ENCODE data around the gene BEAN1.

The BEAN1 gene, protein sequence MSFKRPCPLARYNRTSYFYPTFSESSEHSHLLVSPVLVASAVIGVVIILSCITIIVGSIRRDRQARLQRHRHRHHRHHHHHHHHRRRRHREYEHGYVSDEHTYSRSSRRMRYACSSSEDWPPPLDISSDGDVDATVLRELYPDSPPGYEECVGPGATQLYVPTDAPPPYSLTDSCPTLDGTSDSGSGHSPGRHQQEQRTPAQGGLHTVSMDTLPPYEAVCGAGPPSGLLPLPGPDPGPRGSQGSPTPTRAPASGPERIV

DNA sequence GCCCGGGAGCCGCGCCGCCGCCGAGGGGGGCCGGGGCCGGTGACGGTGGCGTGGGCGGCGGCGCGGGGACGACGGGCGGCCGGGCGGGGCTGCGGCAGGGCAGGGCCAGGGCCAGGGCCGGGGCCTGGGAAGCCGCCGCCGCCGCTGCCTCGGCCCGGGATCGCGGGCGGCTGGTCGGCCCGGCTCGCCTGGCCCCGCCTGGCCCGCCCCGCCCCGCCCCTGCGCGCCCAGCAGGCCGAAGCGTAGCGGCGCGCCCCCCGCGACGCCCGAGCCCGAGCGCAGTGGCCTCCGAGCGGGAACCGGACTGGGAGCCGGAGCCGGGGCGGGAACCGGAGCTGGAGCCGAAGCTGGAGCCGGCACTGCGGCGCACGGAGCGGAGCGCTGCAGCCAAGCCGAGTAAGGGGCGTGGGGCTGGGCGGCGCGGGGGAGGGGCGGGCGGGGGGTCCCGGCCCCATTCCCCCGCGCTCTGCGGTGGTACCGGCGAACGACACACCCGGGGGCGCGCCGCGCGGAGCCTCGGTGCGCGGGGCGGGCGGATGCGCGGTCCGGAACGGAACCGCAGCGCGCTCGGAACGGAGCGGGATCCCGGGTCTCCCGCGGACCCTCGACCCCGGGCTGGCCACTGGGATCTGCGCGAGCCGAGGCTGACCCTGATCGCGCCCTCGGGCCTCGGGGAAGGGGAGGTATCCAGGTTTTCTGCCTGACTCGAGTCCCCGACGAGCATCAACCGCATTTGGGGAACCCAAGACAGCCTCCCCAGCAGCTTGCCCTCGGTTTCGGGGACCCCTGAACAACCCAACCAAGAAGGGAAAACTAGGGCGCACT, at the start of gene BEAN1:
Gene BEAN1 (plus strand): TSS at position 260 of the 825 bp plus-strand sequence. CDS start 10,382 bp downstream, outside the sequence.
- DNase-seq, result no peak

DNA sequence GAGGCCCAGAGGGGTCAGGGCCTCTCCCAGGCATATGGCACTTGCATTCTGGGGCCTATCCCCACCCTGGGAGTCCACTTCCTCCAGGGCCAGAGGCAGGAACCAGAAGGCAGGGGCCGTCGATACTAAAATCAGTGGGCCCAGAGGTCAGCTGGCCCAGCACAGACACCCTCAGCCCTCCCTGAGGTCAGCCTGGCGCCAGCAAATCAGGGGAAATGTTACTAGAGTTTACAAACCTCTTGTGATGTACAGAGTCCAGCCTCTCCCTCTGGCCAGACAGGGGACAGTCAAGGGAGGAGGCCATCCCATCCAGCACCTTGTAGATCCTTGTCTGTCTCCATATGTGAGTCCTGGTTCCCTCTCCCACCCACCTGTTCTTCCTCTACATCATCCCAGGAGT, 49.8 kb upstream of the BEAN1 start:
- DNase-seq, result no peak

DNA sequence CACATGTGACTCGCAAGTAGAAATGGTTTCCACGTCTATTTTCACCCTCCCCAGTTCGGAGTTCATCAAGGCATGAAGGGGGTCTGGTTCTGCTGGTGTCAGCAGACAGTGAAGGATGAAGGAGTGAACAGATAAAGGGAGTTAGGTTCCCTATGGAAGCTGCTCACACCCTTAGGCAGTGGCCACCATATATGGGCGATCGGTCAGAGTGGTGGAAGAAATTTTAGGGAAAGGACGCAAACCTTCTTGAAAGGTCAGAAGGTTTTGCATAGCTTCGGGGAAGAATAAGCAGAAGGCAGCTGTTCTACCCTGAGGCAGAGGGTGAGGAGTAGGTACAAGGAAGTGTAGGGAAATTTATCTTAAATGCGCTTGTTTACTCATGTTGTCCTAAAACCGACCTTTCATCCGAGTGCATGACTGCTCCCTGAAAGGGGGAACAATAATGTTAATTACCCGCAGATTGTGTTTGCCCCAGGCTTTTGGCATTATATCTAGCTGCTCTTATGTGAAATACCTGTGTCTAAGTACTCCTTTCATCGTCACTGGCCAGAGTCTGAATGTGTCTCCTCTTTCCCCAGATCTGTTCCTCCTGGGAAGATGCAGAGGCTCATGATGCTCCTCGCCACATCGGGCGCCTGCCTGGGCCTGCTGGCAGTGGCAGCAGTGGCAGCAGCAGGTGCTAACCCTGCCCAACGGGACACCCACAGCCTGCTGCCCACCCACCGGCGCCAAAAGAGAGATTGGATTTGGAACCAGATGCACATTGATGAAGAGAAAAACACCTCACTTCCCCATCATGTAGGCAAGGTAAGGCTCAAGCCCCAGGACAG, 48.1 kb upstream of the BEAN1 start:
- DNase-seq, result no peak

DNA sequence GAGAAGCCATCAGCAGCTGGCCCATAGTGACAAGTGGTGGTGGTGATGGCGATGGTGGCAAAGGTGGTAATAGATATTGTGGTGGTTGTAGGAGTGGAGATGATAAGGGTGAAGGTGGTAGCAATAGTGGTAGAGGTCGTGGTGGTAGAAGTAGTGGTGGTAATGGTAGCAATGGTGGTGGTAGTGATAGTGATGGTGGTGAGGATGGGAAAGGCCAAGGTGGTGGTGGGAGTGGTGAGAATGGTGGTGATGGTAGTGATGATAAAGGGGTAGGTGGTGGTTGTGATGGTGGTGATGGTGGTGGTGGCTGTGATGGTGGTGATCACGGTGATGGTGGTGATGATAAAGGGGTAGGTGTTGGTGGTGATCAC, 47.5 kb upstream of the BEAN1 start:
- no peak for DNase-seq

DNA sequence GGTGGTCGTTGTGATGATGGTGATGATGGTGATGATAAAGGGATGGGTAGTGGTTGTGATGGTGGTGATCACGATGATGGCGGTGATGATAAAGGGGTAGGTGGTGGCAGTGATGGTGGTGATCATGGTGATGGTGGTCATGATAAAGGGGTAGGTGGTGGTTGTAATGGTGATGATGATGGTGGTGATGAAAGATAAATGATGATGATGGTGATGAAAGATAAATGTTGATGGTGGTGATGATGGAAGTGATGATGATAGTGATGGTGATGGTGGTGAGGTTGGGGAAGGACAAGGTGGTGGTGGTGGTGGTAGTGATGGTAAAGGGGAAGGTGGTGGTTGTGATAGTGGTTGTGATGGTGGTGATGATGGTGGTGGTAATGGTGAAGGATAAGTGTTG, 46.7 kb upstream of the BEAN1 start:
- DNase-seq, result no peak

DNA sequence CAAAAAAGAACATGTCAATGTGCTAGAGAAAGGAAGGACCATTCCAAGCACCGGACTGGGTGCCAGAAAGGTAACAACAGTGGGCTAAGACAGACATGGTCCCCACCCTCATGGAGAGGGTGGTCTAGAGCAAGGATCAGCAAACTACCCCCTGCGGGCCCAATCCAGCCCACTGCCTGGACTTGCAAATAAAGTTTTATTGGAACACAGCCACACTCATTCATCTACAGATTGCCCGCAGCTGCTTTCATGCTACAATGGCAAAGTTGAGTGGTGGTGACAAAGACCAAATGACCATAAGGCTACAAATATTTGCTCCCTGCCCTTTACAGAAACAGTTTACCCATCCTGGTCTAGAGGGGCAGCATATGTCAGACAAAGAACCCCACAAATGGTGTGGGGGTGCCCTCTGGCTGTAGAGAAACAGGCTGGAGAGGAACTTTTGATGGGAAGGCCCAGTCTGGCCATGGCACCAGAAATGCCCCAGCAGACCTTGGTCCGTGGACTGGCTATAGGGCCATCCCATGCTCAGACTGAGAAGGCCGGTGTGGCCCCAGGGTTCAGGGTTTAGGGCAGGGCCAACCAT, 45.4 kb upstream of the BEAN1 start:
- DNase-seq, result no peak

DNA sequence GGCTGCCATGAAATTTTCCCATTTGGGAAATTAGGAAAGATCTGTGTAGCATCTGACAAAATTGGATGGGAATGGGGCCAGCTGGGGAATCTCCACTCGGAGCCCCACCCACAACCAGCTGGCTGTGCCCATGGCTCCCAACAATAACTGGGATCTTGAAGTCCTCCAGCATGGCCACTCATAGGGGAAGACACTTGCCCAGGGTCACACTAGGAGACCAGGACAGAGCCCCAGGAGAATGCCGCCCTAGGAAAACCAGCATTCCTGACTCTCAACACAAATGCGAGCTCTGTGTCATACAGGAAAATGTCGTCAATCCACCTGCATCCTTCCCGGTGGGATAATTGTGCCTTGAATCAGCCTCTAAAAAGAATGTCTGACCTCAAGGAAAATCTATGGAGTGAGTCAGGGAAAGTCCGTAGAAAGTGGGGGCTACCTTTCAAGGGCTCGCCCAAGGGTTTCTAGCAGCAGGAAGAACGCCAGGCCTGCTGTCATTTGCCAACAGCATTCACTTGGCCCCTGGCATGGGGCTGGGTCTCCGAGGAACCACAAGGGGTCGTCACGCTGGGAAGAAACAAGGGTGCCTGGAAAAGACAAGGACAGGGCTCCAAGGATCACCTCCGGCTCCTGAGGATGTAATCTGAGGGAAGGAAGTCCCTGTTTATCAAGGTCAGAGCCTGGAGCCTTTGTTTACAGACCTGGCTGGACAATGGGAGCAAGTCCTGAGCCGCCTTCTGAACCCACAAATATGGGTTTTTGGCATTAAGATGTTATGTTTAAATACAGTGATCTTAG, 44.7 kb upstream of the BEAN1 start:
- DNase-seq, result peak; percentile 39

DNA sequence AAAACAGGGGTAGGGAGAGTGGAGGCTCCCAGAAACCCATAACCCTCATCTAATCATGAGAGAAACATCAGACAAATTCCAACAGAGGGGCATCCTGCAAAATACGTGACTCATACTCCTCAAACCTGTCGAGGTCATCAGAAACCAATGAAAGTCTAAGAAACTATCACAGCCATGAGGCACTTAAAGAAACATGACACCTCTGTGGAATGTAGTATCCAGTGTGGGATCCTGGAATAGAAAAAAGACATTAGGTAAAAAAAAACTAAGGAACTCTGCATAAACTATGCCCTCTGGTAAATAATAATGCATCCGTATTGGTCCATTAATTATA, 44.2 kb upstream of the BEAN1 start:
- peak; percentile 61 for DNase-seq

DNA sequence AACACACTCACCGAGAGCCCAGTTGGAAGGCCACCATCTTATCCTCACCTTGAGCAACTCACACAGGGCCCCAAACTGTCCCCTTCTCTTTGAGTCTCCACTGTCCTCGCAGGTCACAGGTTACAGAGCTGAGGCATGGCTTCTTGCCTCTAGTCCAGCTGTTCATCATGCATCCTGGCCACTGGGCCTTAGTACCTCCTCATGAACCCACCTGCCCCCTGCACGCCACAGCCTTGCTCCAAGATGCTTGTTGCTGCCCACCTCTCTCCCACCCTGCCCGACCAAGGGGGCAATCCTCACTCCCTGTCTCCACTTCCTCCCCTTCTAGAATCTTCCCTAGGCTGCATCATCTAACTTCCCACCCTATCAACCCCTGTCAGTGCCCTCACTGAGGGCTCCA, 43.5 kb upstream of the BEAN1 start:
- DNase-seq, result no peak

DNA sequence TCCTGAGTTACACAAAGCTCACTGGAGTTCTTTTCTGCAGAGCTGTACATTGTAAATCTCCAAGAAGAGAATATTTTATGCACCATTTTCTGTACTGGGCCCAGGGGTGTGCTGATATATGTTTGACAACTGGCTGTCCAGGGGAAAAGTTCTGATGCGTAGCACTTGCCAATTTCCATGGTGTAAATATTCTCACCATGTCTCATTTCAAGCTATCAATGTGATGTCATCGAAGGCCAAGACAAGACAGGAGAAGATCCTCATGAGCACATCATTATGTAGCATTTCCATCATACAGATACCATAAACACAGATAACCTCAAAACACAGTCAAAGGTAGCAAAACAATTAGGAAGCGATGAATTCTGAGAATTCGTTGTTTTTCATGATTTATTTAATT, 41.7 kb upstream of the BEAN1 start:
- DNase-seq, result no peak

DNA sequence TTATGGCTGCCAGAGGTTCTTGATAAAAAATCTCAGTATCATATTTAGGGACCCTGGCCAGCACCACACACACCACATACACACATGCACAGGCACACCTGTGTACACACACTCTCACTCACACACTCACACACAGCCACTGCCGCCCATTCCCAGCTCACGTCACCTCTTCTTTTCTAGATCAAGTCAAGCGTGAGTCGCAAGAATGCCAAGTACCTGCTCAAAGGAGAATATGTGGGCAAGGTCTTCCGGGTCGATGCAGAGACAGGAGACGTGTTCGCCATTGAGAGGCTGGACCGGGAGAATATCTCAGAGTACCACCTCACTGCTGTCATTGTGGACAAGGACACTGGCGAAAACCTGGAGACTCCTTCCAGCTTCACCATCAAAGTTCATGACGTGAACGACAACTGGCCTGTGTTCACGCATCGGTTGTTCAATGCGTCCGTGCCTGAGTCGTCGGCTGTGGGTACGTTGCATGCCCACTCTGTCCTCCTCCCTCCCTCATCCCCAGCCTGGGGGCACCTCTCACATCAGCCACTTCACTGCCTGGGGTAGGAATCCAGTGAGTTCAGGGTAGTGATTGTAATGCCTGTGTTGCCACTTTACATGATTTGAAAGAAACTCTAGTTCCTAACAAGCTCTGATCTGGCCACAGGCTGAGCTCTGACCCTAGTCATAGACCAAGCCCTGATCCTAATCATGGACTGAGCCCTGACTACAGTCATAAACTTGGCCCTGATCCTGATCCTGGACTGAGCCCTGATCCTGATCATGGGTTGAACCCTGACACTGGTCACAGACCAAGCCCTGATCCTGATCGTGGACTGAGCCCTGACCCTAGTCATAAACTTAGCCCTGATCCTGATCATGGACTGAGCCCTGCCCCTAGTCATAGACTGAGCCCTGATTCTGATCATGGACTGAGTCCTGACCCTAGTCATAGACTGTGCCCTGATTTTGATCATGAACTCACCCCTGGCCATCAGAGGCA, 40.2 kb upstream of the BEAN1 start:
- DNase-seq, result no peak

DNA sequence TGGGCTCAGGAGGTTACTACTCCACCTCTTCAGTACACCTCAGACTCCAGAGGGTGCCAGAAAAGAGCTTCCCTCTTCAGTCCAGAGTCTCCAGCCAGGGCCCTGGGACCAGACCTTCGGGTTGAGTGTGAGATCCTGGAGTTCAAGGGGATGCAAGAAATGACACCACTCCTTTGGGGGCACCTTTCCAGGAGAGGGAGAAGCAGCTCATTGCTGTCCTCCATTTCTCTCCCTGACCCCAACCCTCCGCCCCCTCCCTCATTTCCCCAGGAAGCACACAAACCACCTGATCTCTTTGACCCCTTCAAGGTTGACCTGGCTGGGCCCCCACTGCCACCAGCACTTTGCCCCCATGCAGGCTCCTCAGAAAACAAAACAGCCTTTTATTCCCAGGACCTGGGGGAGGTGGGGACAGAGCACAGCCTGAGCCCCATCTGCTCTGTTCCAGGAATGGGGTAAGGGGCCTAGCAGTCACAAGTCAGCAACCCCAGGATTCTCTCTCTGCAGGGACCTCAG, 39.2 kb upstream of the BEAN1 start:
- no peak for DNase-seq

DNA sequence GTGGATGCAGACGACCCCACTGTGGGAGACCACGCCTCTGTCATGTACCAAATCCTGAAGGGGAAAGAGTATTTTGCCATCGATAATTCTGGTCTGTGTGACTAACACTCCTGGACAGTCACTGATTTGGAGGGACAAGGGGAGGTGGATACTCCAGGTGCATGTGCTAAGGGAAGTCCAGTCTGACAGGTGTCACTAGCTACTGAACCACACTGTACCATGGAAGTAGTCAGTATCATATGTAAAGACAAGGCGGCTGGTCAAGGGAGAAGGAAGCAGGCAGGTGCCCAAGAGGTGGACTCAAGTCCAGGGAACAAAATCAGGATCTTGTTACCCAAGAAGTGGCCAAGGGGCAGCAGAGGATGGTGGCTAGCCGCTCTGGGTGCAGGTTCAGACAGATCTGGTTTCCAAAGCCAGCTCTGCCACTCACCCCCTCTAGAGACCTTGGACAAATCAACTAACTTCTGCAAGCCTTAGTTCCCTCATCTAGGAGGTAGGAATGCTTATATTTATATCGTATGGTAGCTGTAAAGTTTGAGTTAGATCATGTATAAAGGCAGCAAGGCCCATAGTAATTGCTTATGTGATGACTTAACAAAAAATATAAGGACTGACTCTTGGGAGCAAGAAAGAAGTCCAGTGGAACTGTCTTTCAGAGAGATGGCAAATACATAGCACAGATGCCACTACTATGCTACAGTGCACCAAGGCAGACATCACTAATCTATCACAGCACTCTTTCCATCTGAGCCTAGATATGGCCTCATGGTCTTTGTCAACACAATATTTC, 38.5 kb upstream of the BEAN1 start:
- no peak for DNase-seq

DNA sequence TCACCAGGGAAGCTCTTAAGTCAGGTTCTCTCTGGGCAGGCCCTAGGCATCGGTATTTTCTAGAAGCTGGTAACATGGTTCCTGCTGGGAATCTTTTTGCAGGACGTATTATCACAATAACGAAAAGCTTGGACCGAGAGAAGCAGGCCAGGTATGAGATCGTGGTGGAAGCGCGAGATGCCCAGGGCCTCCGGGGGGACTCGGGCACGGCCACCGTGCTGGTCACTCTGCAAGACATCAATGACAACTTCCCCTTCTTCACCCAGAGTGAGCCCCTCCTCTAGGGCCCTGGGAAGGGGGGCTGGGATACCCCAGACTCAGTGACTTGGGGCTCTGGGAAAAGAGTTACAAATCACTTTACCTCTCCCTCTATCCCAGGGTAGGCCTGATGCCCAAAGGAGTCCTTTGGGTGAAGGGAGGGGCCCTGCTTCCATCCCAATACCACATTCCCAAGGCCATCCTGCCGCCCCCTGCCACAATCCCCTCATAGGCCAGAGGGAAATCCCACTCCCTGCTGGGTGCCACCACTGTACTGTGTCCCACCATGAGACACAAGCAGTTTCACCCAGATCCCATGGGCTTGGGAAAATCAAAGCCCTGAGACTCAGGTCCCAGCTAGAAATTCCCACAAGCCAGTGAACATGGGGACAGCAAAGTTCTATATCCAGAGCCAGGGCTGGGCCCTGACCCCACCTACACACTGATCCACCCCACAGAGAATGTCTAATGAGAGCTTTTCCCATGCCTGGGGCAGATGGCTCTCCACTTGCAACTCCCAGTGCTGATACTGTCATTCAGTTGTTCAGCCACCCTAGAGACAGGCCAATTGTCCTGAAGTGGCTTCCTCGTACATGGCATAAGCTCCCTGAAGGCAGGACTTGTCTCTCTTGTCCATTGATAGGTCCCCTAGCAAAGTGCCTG, 37.6 kb upstream of the BEAN1 start:
- no peak for DNase-seq

DNA sequence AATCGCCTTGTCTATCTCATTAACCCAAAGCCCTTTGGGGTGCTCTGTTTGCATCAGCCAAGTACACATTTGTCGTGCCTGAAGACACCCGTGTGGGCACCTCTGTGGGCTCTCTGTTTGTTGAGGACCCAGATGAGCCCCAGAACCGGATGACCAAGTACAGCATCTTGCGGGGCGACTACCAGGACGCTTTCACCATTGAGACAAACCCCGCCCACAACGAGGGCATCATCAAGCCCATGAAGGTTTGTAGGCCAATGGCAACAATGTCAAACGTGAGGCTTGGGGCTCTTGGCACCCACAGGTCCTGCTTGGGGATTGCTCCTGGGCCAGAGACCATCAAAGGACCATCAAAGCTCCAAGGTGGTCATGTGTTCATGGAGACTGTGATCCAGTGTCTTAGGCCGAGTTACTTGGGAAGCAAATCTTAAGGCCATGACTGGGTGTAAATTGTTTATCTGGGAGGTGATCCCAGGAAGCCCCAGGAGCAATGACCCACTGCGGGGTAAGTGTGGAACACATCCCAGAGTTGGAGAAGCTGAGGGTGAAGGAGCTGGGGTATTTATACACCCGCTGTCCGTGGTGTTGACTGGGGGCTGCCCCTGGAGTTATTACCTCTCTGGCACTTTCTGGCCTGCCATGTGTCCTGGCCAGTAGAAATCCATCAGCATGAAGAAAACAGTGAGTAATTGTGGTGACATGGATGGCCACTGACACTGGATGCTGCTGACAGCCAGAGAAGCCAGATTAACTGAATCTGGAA, 36.6 kb upstream of the BEAN1 start:
- DNase-seq, result no peak

DNA sequence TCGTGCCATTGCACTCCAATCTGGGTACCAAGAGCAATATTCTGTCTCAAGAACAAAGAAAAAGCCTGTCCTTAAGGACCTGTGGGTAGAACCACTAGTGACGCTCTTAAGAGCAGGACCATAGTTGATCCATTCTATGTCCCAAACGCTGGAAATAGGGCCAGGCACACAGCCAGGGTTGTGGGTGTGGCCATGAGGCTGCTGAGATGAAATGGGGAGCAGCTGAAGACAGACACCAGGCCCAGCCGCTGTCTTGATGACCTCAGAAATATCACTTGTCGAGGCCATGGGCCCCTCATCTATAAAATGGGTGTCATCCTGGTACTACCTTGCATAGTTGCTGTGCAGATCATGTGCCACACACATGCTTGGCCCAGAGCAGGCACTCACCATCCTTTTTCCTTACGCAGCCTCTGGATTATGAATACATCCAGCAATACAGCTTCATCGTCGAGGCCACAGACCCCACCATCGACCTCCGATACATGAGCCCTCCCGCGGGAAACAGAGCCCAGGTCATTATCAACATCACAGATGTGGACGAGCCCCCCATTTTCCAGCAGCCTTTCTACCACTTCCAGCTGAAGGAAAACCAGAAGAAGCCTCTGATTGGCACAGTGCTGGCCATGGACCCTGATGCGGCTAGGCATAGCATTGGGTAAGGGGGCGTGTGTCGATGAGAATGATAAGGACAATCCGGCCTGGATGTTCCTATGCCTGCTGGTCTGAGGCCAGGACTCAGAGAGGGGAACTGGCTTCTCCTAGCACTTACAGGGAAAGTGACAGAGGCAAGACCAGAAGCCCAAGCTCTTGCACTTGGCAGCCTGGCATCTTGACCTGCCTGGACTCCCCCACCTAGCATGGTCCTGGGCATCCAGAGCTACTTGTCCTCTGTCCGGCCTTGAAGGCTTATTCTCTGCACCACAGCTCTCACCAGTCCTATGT, 35.1 kb upstream of the BEAN1 start:
- no peak for DNase-seq
